Calu3 (cell line): ENCODE results near the gene ARL15. TPM values are rescaled to one million over a fixed set of nuclear protein-coding genes. Genes with fewer than 3 reads are reported as not detected.

Experiments used
- BruUV-seq: library from RNA; stranded (reverse); fragments of 400-500 nt; replicated peaks from 2 replicates; lab custom pipeline; 2021; lab: Mats Ljungman, UMichigan
- CTCF ChIA-PET: fragments of 300-600 bp; sonication (Branson Sonifier 250); formaldehyde crosslinking; loops from one replicate; lab custom pipeline; 2022; ENCODE audit warnings: antibody characterized with exemption; lab: Charles Lee
- DNase-seq: peaks from one replicate; pipeline ENCODE4 v3.0.0; 2022
- H3K27ac Mint-ChIP-seq: one replicate; pipeline ENCODE4 v1.8.0; 2022; ENCODE audit warnings: mixed read lengths; ENCODE audit not compliant: unreplicated experiment
- H3K27me3 Mint-ChIP-seq: one replicate; pipeline ENCODE4 v1.8.0; 2022; ENCODE audit warnings: mixed read lengths; ENCODE audit not compliant: unreplicated experiment
- H3K36me3 Mint-ChIP-seq: one replicate; pipeline ENCODE4 v1.8.0; 2022; ENCODE audit warnings: mild to moderate bottlenecking, moderate library complexity, mixed read lengths; ENCODE audit not compliant: insufficient read depth, unreplicated experiment
- H3K4me1 Mint-ChIP-seq: one replicate; pipeline ENCODE4 v1.8.0; 2022; ENCODE audit warnings: mild to moderate bottlenecking, low read depth, mixed read lengths; ENCODE audit not compliant: unreplicated experiment
- H3K4me3 Mint-ChIP-seq: one replicate; pipeline ENCODE4 v1.8.0; 2022; ENCODE audit warnings: mild to moderate bottlenecking, low read depth, moderate library complexity, mixed read lengths; ENCODE audit not compliant: unreplicated experiment
- H3K9me3 Mint-ChIP-seq: one replicate; pipeline ENCODE4 v1.8.0; 2022; ENCODE audit warnings: low read depth, mixed read lengths; ENCODE audit not compliant: unreplicated experiment
- CTCF ChIP-seq: fragments of 200-600 bp; IDR thresholded peaks from one replicate; pipeline ENCODE4 v1.8.0; 2022; ENCODE audit warnings: antibody characterized with exemption; ENCODE audit not compliant: unreplicated experiment
- intact Hi-C: fragments of 100-400 bp; cut with micrococcal nuclease; formaldehyde crosslinking; loops from one replicate; pipeline ENCODE4 v1.10.0; 2022; ENCODE audit not compliant: unreplicated experiment
- total RNA-seq: library from RNA; stranded (reverse); gene quantifications from 2 replicates; pipeline ENCODE4 v1.2.3, GENCODE V29; 2022

ARL15 gene
- total RNA-seq, 1 experiment from 2014 or later, result 15.1 TPM

- intact Hi-C loops, result no loop called here
- CTCF ChIA-PET, result no interaction called here
- Mint-ChIP-seq H3K4me3 (no peak overlapping the region), H3K36me3 (no peaks in the 10 kb centered on the region), H3K4me1 (no peaks in the 10 kb centered on the region), H3K9me3 (no peaks in the 10 kb centered on the region), H3K27ac (no peak overlapping the region), H3K27me3 (no peaks in the 10 kb centered on the region)
- no peak for DNase-seq
- no TSS peak for BruUV-seq
- TF ChIP-seq CTCF, result no peak
Measured at GRCh38 chr5:53940921-53941320, 369.5 kb downstream of the ARL15 start.

- intact Hi-C loops, result no loop called here
- Mint-ChIP-seq H3K4me1 (no peaks in the 10 kb centered on the region), H3K27me3 (no peaks in the 10 kb centered on the region), H3K36me3 (no peaks in the 10 kb centered on the region), H3K27ac (no peak overlapping the region), H3K9me3 (no peaks in the 10 kb centered on the region), H3K4me3 (no peak overlapping the region)
- CTCF ChIA-PET, result no interaction called here
- no peak for DNase-seq
- TF ChIP-seq CTCF, result no peak
- no TSS peak for BruUV-seq
Measured at GRCh38 chr5:53937467-53937866, 372.9 kb downstream of the ARL15 start.

GRCh38 chr5:53936481-53937352 lies 373.7 kb downstream of the ARL15 start:
- Mint-ChIP-seq H3K27me3 (no peaks in the 10 kb centered on the region), H3K27ac (no peak overlapping the region), H3K4me3 (no peak overlapping the region), H3K9me3 (no peaks in the 10 kb centered on the region), H3K36me3 (no peaks in the 10 kb centered on the region), H3K4me1 (no peaks in the 10 kb centered on the region)
- BruUV-seq, result no TSS peak
- TF ChIP-seq CTCF, result no peak
- intact Hi-C loops, result no loop called here
- no peak for DNase-seq
- CTCF ChIA-PET, result interaction anchor here (0.8 to 1.2 kb wide), 2 partner anchors 9 to 298 kb away, joined by 3 read pairs; no protein-coding TSS in a partner anchor

GRCh38 chr5:53934151-53934820 lies 376.1 kb downstream of the ARL15 start:
- no peaks in the 10 kb centered on the region for H3K4me1 Mint-ChIP-seq
- H3K27ac Mint-ChIP-seq, result no peak overlapping the region
- H3K27me3 Mint-ChIP-seq, result no peaks in the 10 kb centered on the region
- DNase-seq, result no peak
- no peak overlapping the region for H3K4me3 Mint-ChIP-seq
- CTCF ChIA-PET, result no interaction called here
- H3K36me3 Mint-ChIP-seq, result no peaks in the 10 kb centered on the region
- no peak for TF ChIP-seq CTCF
- H3K9me3 Mint-ChIP-seq, result no peaks in the 10 kb centered on the region
- no TSS peak for BruUV-seq
- intact Hi-C loops, result no loop called here
